HG02642 (cell line): ENCODE results near the gene CSF3R.

ENCODE experiments used
- ATAC-seq: cut with Tn5 transposase; IDR thresholded peaks from one replicate; pipeline ENCODE4 v1.9.1; 2021; ENCODE audit warnings: mild to moderate bottlenecking; ENCODE audit not compliant: unreplicated experiment, poor library complexity

The CSF3R gene

GRCh38 chr1:36463803-36464604 is 18.7 kb downstream of the CSF3R start, which contains the start of gene MRPS15:
MRPS15 (minus strand) TSS chr1:36464384; CDS start chr1:36464275, 109 bp downstream.
- ATAC-seq, result peak; percentile 92

- no peak for ATAC-seq
These were observed 19.3 kb downstream of the CSF3R start for GRCh38 chr1:36463463-36463802.

- ATAC-seq, result no peak
These were observed 23.8 kb downstream of the CSF3R start for GRCh38 chr1:36458910-36459309.

- no peak for ATAC-seq
These were observed 25.0 kb downstream of the CSF3R start for GRCh38 chr1:36457691-36458090.

GRCh38 chr1:36456391-36456928 is 26.3 kb downstream of the CSF3R start:
- no peak for ATAC-seq

- ATAC-seq, result no peak
These were observed 27.3 kb downstream of the CSF3R start for GRCh38 chr1:36455386-36455785.

- ATAC-seq, result no peak
These were observed 28.9 kb downstream of the CSF3R start for GRCh38 chr1:36453600-36454388.

- ATAC-seq, result no peak
These were observed 29.7 kb downstream of the CSF3R start for GRCh38 chr1:36453051-36453450.

GRCh38 chr1:36450919-36451305 is 31.8 kb downstream of the CSF3R start:
- no peak for ATAC-seq

- ATAC-seq, result peak; percentile 99
These were observed 32.3 kb downstream of the CSF3R start, which contains the start of gene OSCP1 for GRCh38 chr1:36450270-36450918. OSCP1 (minus strand) TSS chr1:36450451; CDS start chr1:36450369, 82 bp downstream.

- ATAC-seq, result no peak
These were observed 34.1 kb downstream of the CSF3R start for GRCh38 chr1:36448530-36449056.

- no peak for ATAC-seq
These were observed 35.3 kb downstream of the CSF3R start for GRCh38 chr1:36447450-36447849.

- no peak for ATAC-seq
These were observed 36.0 kb downstream of the CSF3R start for GRCh38 chr1:36446746-36447145.

GRCh38 chr1:36446271-36446670 is 36.4 kb downstream of the CSF3R start:
- no peak for ATAC-seq

GRCh38 chr1:36443297-36443696 is 39.4 kb downstream of the CSF3R start:
- no peak for ATAC-seq

- no peak for ATAC-seq
These were observed 40.4 kb downstream of the CSF3R start for GRCh38 chr1:36442337-36442736.

- no peak for ATAC-seq
These were observed 42.1 kb downstream of the CSF3R start for GRCh38 chr1:36440646-36441045.

GRCh38 chr1:36440044-36440443 is 42.7 kb downstream of the CSF3R start:
- no peak for ATAC-seq

- ATAC-seq, result no peak
These were observed 44.0 kb downstream of the CSF3R start for GRCh38 chr1:36438715-36439114.

- ATAC-seq, result no peak
These were observed 45.9 kb downstream of the CSF3R start for GRCh38 chr1:36436821-36437220.
